ENCODE results near the gene CARD11.

GRCh38 chr7:2934211-2934731 is 109.4 kb downstream of the CARD11 start:
- TF ChIP-seq, protein P1, sequence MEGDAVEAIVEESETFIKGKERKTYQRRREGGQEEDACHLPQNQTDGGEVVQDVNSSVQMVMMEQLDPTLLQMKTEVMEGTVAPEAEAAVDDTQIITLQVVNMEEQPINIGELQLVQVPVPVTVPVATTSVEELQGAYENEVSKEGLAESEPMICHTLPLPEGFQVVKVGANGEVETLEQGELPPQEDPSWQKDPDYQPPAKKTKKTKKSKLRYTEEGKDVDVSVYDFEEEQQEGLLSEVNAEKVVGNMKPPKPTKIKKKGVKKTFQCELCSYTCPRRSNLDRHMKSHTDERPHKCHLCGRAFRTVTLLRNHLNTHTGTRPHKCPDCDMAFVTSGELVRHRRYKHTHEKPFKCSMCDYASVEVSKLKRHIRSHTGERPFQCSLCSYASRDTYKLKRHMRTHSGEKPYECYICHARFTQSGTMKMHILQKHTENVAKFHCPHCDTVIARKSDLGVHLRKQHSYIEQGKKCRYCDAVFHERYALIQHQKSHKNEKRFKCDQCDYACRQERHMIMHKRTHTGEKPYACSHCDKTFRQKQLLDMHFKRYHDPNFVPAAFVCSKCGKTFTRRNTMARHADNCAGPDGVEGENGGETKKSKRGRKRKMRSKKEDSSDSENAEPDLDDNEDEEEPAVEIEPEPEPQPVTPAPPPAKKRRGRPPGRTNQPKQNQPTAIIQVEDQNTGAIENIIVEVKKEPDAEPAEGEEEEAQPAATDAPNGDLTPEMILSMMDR (IDR thresholded peaks at IDR 0.05) = no peak
- no peak for TF ChIP-seq POLR2A (IDR thresholded peaks at IDR 0.05)
